Measurements from ENCODE around the gene IL22. TPM values are rescaled to one million over a fixed set of nuclear protein-coding genes. Genes with fewer than 3 reads are reported as not detected.

IL22 gene
- total RNA-seq, 2 donors from 2014 or later, result not detected

DNA sequence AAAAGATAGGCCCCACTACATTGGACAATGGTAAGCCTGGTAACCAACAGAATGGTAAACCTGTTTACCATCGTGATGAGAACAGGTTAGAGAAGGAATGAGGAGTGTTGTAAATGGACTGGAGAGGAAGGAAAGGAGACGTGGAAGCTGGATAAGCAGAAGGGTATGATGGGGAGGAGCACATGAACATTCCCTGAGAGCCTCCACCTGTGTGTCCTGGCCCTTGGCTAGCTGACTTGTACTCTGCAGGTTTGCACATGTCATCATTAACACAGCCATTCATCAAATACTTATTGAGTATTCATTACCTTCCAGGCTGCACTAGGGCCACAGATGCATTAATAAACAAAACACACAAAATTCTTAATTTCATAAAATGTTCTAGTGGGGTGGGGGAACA lies 23.4 kb downstream of the IL22 start:
- H3K27ac ChIP-seq, result no peak overlapping the region
- 46% methylated on average over 2 of the region's 2 CpGs for WGBS
- no peaks in the 10 kb centered on the region for H3K27me3 ChIP-seq (replicated peaks; ENCODE audit: insufficient read depth)
- DNase-seq (ENCODE audit: low spot score), result no peak
- no peaks in the 10 kb centered on the region for H3K9me3 ChIP-seq
- TF ChIP-seq POLR2AphosphoS5 (IDR thresholded peaks at IDR 0.05) (no peak), POLR2A (IDR thresholded peaks at IDR 0.05) (no peak)
- TF ChIP-seq, protein P1, sequence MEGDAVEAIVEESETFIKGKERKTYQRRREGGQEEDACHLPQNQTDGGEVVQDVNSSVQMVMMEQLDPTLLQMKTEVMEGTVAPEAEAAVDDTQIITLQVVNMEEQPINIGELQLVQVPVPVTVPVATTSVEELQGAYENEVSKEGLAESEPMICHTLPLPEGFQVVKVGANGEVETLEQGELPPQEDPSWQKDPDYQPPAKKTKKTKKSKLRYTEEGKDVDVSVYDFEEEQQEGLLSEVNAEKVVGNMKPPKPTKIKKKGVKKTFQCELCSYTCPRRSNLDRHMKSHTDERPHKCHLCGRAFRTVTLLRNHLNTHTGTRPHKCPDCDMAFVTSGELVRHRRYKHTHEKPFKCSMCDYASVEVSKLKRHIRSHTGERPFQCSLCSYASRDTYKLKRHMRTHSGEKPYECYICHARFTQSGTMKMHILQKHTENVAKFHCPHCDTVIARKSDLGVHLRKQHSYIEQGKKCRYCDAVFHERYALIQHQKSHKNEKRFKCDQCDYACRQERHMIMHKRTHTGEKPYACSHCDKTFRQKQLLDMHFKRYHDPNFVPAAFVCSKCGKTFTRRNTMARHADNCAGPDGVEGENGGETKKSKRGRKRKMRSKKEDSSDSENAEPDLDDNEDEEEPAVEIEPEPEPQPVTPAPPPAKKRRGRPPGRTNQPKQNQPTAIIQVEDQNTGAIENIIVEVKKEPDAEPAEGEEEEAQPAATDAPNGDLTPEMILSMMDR (IDR thresholded peaks at IDR 0.05), result no peak
- no peaks in the 10 kb centered on the region for H3K4me1 ChIP-seq (replicated peaks)
- H3K36me3 ChIP-seq, result no peaks in the 10 kb centered on the region
- no peak overlapping the region for H3K4me3 ChIP-seq
- intact Hi-C loops (cut with DNase I), result no loop called here

- Histone ChIP-seq H3K4me3 (no peak overlapping the region), H3K27ac (no peak overlapping the region), H3K9me3 (no peaks in the 10 kb centered on the region), H3K4me1 (replicated peaks) (no peaks in the 10 kb centered on the region), H3K36me3 (no peaks in the 10 kb centered on the region), H3K27me3 (replicated peaks; ENCODE audit: insufficient read depth) (peaks cover 4% of the 10 kb centered on the region)
- 50% methylated on average over 3 of the region's 3 CpGs for WGBS
- no peak for DNase-seq (ENCODE audit: low spot score)
- intact Hi-C loops (cut with DNase I), result no loop called here
- no peak for TF ChIP-seq POLR2AphosphoS5 (IDR thresholded peaks at IDR 0.05)
- TF ChIP-seq POLR2A (IDR thresholded peaks at IDR 0.05), result no peak
- TF ChIP-seq, protein P1 (IDR thresholded peaks at IDR 0.05), result no peak
Measured at GRCh38 chr12:68227356-68227755, 26.0 kb downstream of the IL22 start.

DNA sequence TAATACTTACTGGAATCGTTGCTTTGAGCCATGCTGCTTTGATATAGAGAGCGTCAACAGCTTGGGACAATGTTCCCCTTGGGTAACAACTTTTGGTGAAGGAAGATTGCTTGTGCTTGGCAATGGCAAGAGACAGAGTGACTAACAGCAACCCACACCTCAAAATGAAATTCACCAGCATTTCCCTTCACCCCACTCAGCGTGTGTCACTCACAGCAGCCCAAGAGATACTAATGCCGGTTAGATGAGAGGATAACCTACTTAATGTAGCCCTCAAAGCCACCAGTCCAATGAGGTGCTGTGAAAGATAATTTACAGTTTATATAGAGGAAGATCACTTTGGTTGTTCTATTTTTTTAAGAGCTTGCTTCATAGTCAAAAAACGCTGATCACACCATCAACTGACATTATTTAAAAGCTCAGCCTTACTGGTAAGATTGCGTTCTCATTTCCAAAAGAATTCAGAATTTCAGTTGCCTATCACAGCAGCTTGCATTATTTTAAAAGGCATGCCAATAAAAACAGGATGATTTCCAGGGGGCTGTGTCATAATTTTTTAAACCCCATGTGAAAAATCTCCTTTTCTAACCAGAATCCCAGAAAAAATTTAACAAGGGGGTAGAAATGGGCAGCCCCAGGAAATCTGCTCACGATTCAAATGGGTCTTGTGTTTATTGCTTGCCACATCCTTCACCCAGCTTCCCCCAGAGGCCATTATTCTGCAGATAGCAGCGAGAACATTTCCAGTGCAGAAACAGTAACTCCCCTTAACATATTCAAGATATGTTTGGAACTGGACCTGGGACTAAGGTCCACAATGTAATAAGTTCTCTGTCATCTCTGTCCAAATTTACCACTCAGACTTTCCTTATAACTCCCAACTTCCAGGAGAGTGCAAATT lies 27.6 kb downstream of the IL22 start, which contains the start of gene IL26:
IL26 (minus strand) TSS at position 235 of the 901 bp plus-strand sequence; CDS start at position 181, 54 bp downstream.
- Histone ChIP-seq H3K27ac (no peak within 1 kb of the TSS), H3K36me3 (no peaks in the 10 kb centered on the region), H3K27me3 (replicated peaks; ENCODE audit: insufficient read depth) (peaks cover 4% of the 10 kb centered on the region), H3K4me3 (no peak within 1 kb of the TSS), H3K9me3 (no peaks in the 10 kb centered on the region), H3K4me1 (replicated peaks) (no peaks in the 10 kb centered on the region)
- no peak for DNase-seq (ENCODE audit: low spot score)
- WGBS, result 82% methylated on average over 8 of the region's 8 CpGs
- intact Hi-C loops (cut with DNase I), result no loop called here
- TF ChIP-seq POLR2AphosphoS5 (IDR thresholded peaks at IDR 0.05) (no peak), POLR2A (IDR thresholded peaks at IDR 0.05) (no peak)
- TF ChIP-seq, protein P1 (IDR thresholded peaks at IDR 0.05), result no peak

- Histone ChIP-seq H3K27me3 (replicated peaks; ENCODE audit: insufficient read depth) (peaks cover 4% of the 10 kb centered on the region), H3K4me1 (replicated peaks) (no peaks in the 10 kb centered on the region), H3K4me3 (no peak overlapping the region), H3K27ac (no peak overlapping the region), H3K9me3 (no peaks in the 10 kb centered on the region), H3K36me3 (no peaks in the 10 kb centered on the region)
- DNase-seq (ENCODE audit: low spot score), result no peak
- intact Hi-C loops (cut with DNase I), result no loop called here
- TF ChIP-seq POLR2AphosphoS5 (IDR thresholded peaks at IDR 0.05) (no peak), POLR2A (IDR thresholded peaks at IDR 0.05) (no peak)
- TF ChIP-seq, protein P1 (IDR thresholded peaks at IDR 0.05), result no peak
- WGBS, result 47% methylated on average over 3 of the region's 3 CpGs
Measured at GRCh38 chr12:68224613-68225285, 28.7 kb downstream of the IL22 start.

All from prostate gland (tissue), 2 donors.